Measurements from ENCODE around the gene DPP6.

The DPP6 gene

GRCh38 chr7:154569916-154570315 lies 517.7 kb downstream of the DPP6 start:
- DNase-seq, result no peak

DNA sequence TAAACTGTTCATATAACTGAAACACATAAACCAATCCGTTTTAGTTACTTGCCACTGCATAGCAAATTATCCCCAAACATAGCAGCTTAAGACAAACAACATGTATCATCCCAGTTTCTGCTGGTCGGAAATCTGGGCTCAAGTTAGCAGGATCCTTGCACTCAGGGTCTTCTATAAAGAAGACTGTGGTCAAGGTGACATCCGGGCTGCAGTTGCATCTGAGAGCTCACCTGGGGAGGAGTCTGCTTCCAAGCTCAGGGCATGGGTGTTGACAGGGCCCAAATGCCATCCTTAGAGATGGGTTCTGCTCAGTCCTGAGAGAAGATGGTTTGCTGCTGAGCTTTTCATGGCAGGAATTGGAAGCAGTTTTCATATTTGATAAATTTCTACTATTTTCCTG lies 519.6 kb downstream of the DPP6 start:
- DNase-seq, result no peak

DNA sequence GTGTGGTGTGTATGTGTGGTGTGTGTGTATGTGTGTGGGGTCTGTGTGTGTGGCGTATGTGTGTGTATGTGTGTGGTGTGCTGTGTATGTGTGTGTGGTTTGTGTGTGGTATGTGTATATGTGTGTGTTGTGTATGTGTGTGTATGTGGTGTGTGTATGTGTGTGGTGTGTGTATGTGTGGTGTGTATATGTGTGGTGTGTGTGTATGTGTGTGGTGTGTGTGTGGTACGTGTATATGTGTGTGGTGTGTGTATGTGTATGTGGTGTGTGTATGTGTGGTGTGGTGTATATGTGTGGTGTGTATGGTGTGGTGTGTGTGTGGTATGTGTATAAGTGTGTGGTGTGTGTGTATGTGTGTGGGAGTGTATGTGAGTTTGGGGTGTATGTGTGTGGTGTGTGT lies 522.0 kb downstream of the DPP6 start:
- no peak for DNase-seq

DNA sequence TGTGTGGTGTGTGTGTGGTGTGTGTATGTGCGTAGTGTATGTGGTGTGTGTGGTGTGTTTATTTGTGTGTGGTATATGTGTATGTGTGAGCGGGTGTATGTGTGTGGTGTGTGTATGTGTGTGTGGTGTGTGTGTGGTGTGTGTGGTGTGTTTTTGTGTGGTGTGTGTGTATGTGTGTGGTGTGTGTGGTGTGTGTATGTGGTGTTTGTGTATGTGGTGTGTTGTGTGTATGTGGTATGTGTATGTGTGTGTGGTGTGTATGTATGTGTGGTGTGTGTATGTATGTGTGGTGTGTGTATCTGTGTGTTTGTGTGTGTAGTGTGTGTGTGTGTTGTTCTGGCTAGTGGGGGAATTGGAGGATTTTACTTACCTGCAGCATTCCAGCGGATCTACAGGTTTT lies 523.3 kb downstream of the DPP6 start:
- no peak for DNase-seq

DNA sequence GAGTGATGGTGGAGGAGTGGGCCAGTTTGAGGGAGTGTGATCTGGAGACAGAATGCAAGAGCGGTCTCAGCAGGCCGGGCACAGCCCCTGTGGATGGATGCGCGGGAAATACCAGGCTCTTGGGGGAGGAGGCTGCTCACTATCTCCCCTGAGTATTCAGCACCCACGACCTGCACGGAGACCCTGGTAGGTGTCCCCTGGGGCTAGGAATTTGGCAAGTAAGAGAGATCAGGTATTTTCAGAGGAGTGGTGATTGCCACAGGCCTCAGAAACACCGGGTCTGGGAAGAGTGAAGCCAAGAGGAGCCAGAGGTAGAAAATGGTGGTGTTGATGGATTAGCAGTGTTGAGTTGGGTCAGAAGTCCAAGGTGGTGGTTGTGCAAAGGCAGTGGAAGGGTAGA lies 524.4 kb downstream of the DPP6 start:
- DNase-seq, result no peak

- no peak for DNase-seq
Observed at GRCh38 chr7:154577141-154577873, 525.1 kb downstream of the DPP6 start.

DNA sequence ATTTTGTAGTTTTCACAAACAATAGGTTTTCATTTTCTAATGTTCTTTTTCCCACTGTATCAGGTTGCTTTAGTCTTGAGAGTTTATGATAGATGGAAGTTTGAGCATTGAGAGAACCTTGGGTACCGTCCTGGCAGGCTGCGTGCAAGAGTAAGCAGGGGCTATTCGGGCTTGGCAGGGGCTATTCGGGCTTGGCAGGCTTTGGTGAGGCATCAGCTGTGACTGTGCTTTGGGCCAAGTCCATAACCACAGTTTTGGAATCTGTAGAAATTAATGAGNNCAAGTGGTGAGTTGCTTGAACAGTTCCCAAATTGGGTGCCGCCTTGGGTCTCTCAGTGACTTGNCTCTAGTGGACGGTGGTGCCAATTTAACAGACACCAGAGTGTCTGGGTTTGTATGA lies 526.1 kb downstream of the DPP6 start:
- no peak for DNase-seq

DNA sequence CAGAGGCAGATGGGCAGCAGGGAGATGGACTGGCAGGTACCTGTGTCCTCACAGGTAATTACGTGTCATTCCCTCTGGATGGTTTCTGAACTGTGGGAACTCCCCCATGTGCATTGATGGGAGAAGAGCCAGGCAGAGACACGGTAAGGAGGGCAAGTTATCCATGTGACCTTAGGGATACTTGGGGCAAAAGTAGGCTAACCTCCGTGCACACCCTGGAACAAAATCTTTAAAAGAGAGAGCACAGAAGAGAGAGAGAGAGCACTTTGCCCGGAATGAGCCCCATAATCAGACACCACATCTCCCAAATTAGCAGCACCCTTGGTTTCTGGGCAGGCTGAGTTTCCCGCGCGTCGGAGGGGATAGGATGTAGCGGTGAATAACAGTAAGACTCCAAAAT lies 527.5 kb downstream of the DPP6 start:
- no peak for DNase-seq

GRCh38 chr7:154581251-154581890 lies 529.2 kb downstream of the DPP6 start:
- DNase-seq, result no peak

DNA sequence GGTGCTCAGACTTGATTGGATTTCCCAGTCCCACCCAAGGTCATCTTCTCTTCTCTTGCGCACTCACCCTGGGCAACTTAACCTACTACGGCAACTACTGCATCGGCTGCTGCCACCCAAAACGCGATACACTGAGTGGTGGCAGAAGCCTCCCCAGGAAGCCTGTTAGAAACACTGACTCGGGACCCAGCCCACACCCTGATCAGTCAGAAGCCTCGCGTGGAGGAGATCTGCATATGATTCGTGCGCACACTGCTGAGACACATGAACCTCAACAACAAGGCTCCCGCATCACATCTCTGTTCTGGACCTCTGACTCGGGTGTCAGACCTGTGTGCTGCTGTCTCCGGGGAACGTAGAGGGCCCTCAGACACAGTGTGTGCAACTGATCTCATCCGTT lies 531.3 kb downstream of the DPP6 start:
- DNase-seq, result no peak

DNA sequence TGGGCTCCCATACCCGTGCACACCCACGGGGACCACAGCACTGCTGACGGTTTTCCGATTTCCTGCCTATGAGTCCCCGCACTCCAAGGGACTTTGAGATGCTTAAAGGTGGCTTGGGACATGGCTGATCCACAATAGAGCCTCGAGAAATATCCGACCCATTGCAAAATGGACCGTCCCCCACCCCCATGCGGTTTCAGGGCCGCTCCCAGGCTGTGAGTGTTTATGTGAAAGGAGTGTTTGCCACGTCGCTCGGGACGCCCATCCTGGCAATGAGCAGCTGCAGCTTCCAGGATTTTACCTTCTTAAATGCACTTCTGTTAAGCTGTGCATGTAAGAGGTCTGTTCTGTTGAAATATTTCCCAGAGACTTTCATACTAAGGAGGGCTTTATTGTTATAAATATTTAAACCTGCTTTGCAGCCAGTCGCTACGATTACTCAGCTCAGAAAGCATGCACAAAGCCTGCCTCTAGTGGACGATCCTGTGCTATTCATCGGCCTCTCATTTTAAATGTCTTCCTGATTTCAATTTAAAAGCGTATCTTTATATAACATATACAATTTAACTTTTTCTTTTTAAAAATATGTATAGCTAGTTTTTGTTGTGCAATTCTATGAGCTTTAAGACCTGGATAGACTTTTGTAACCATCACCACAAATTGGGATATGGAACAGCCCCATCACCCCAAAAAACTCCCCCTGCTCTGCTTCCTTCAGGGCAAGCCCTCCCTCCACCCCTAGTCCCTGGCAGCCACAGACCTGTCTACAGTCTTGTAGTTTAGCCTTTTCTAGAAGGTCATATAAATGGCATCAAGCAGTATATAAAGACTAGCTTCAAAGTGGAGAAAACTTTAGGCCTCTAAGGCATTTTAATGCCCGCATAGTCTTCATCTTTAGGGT lies 532.4 kb downstream of the DPP6 start:
- no peak for DNase-seq

GRCh38 chr7:154587792-154588191 lies 535.6 kb downstream of the DPP6 start:
- DNase-seq, result no peak

GRCh38 chr7:154591544-154591943 lies 539.3 kb downstream of the DPP6 start:
- no peak for DNase-seq

GRCh38 chr7:154592388-154592787 lies 540.2 kb downstream of the DPP6 start:
- no peak for DNase-seq

GRCh38 chr7:154598396-154598795 lies 546.2 kb downstream of the DPP6 start:
- DNase-seq, result no peak

DNA sequence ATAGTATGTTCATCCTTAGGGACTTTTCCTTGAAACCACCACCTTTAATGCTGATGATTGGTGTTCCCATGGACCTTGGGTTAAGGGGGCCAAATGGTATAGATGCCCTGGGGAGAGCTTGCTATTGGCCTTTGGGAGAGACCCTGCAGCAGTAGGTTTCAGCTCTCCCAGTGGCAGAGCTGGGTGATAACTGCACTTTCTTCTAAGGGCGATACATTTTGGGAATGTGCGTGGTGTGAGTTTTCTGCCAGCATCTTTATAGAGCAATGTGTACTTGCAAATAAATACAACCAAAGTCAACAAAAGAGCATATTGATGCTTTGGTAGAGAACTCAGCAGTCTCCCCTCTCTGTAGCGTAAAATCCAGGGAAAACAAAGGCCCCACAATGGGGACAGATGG lies 546.7 kb downstream of the DPP6 start:
- DNase-seq, result no peak

- no peak for DNase-seq
Observed at GRCh38 chr7:154610903-154611302, 558.7 kb downstream of the DPP6 start.

DNA sequence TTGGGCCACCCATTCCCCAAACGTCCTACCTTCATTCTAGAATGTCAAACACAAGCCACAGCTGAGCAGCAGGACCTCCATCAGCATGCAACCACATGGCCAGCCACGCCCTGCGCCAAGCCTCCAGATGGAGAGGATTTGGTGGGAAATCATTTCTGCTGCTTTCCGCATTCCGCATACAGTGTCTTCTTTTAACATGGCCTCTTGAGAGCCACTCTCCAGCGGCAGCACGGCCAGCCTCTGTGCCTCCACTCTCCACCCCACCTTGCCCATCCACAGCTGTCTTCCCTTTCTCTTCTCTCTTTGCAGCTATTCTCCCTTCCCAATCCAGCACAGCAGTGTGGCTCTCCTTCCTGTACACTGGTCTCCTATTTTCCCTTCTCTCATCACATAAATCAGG lies 561.6 kb downstream of the DPP6 start:
- no peak for DNase-seq

DNA sequence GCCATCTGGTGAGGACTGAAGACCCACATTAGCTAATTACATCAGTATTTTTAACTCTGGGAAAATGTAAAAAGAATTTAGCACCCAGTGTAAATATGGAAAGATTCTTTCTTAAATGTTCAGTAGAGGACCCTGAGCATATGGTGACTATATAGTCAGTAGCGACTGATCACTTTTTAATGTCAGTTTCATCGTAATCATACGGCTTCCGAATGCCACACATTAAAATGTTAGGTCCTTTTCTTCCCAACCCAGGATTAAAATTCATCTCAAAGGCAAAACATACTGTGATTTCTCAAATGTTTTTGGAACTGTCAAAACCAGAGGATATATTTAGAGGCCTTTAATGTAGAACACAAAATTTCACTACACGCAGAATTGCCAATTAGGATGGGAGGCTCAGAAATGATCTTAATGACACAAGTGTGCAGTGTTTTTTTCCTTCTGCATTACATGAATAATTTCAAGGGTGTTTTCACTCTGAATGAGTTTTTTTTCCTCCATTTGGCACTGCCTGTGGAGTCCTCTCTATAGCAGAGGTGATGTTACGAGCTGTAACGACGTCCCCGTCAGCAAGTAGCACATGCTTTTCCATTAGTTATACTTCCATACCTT lies 568.0 kb downstream of the DPP6 start:
- no peak for DNase-seq

GRCh38 chr7:154623399-154623798 lies 571.2 kb downstream of the DPP6 start:
- DNase-seq, result no peak

DNA sequence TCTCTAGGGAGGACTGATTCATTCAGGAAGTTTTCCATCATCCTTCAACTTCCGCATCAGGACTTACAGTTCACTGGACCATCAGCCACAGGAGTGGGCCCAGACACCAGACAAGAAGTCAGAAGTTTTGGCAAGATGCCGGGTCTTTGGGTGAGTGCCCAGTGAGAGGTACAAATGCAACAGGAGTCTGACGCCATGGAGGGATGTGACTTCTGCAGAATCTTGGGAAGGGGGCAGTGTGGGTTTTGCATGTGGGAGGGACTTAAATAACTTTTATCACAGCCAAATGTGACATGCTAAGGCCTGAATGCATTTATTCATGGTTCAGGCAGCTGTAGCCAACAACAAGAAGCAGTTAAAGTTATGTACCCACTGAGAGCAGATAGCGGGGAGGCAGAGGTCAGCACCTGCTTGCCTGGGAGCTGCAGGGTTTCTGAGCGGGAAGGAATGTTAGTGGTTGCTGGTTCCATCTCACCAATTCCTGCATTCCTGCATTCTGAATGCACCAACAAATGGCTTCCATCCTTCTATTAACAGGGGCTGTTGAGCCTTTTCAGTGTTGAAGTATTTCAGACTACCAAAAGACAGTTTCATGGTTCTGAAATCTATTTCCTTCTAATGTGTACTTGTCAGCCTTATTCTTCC lies 575.6 kb downstream of the DPP6 start:
- no peak for DNase-seq

DNA sequence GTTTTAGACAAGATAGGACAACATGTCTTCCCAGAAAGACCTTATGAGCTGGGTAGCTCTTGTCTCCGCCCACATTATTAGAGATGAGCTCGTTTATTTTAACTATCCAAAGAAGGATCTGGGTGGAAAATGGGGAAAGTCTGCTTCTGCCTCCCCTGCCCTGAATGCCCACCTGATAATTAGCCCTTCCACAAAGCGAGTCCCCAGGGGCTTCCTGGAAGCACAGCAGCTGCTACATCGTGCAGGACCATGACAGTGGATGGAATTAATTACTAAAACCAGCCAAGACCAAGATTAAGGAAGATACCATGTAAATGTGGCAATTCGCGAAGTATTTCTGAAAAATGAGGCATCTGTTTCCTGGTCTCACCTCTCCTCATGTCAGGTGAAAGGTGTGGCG lies 576.4 kb downstream of the DPP6 start:
- DNase-seq, result no peak

GRCh38 chr7:154631162-154631561 lies 579.0 kb downstream of the DPP6 start:
- DNase-seq, result no peak
